WTC11 (cell line): ENCODE results near the gene GNPTG. TPM values are rescaled to one million over a fixed set of nuclear protein-coding genes. Genes with fewer than 3 reads are reported as not detected.

Source experiments
- ATAC-seq: fragments of 200-7000 bp; cut with Tn5 transposase; 2 replicates; pipeline ENCODE4 v1.10.0; 2021; ENCODE audit warnings: mild to moderate bottlenecking, moderate library complexity
- CTCF ChIA-PET: fragments of 300-600 bp; sonication (Branson Sonifier 250); formaldehyde crosslinking; loops from one replicate; lab custom pipeline; 2021; ENCODE audit warnings: antibody characterized with exemption; lab: Charles Lee
- POLR2A ChIA-PET: fragments of 350-600 bp; sonication (Branson Sonifier 250); formaldehyde crosslinking; loops from one replicate; lab custom pipeline; 2021; ENCODE audit warnings: antibody characterized with exemption; lab: Charles Lee
- DNase-seq: peaks from one replicate; pipeline ENCODE4 v3.0.0; 2021; ENCODE audit warnings: low spot score
- H3K27ac Mint-ChIP-seq: 2 replicates; pipeline ENCODE4 v1.8.0; 2021; ENCODE audit warnings: mixed read lengths
- H3K27me3 Mint-ChIP-seq: 2 replicates; pipeline ENCODE4 v1.8.0; 2021; ENCODE audit warnings: low read depth, mild to moderate bottlenecking, moderate library complexity, mixed read lengths
- H3K36me3 Mint-ChIP-seq: 2 replicates; pipeline ENCODE4 v1.8.0; 2021; ENCODE audit warnings: mixed read lengths
- H3K4me1 Mint-ChIP-seq: 2 replicates; pipeline ENCODE4 v1.8.0; 2022; ENCODE audit warnings: mixed read lengths
- H3K4me3 Mint-ChIP-seq: 2 replicates; pipeline ENCODE4 v1.8.0; 2021; ENCODE audit warnings: mild to moderate bottlenecking, moderate library complexity, mixed read lengths
- H3K9me3 Mint-ChIP-seq: 2 replicates; pipeline ENCODE4 v1.8.0; 2021; ENCODE audit warnings: mixed read lengths
- ATF6 ChIP-seq: sonication (generic); formaldehyde crosslinking; IDR thresholded peaks from 2 replicates; pipeline ENCODE4 v1.8.1; 2023; ENCODE audit warnings: mild to moderate bottlenecking, missing genetic modification reagents
- CBFB ChIP-seq: sonication (generic); formaldehyde crosslinking; IDR thresholded peaks from 2 replicates; pipeline ENCODE4 v1.8.1; 2022; ENCODE audit warnings: mild to moderate bottlenecking, low read depth, missing genetic modification reagents
- CDX4 ChIP-seq: fragments of 250-450 bp; sonication (Bioruptor Pico); IDR thresholded peaks from 2 replicates; pipeline ENCODE4 v1.9.0; 2021; ENCODE audit warnings: moderate library complexity, mild to moderate bottlenecking, inconsistent platforms, borderline replicate concordance
- CTCF ChIP-seq: fragments of 200-600 bp; IDR thresholded peaks from 2 replicates; pipeline ENCODE4 v1.8.0; 2022; ENCODE audit warnings: antibody characterized with exemption
- E2F1 ChIP-seq: sonication (generic); formaldehyde crosslinking; IDR thresholded peaks from 2 replicates; pipeline ENCODE4 v1.8.0; 2022; ENCODE audit warnings: mild to moderate bottlenecking, missing genetic modification reagents
- ERG ChIP-seq: fragments of 250-450 bp; sonication (Bioruptor Pico); IDR thresholded peaks from 2 replicates; pipeline ENCODE4 v1.8.0; 2021; ENCODE audit warnings: mild to moderate bottlenecking
- FOXK1 ChIP-seq: sonication (generic); formaldehyde crosslinking; IDR thresholded peaks from 2 replicates; pipeline ENCODE4 v1.8.0; 2022; ENCODE audit warnings: mild to moderate bottlenecking, moderate library complexity, missing genetic modification reagents
- HMGXB4 ChIP-seq: sonication (generic); formaldehyde crosslinking; IDR thresholded peaks from 2 replicates; pipeline ENCODE4 v1.8.1; 2023; ENCODE audit warnings: mild to moderate bottlenecking, moderate library complexity, missing genetic modification reagents
- IRF2 ChIP-seq: sonication (generic); formaldehyde crosslinking; IDR thresholded peaks from 2 replicates; pipeline ENCODE4 v1.8.0; 2022; ENCODE audit warnings: low read depth, missing genetic modification reagents, borderline replicate concordance
- JAZF1 ChIP-seq: fragments of 250-450 bp; sonication (Bioruptor Pico); IDR thresholded peaks from 2 replicates; pipeline ENCODE4 v1.9.0; 2021; ENCODE audit warnings: moderate library complexity, mild to moderate bottlenecking, inconsistent platforms
- KAT7 ChIP-seq: sonication (generic); formaldehyde crosslinking; IDR thresholded peaks from 2 replicates; pipeline ENCODE4 v1.8.1; 2023; ENCODE audit warnings: missing genetic modification reagents, mild to moderate bottlenecking, borderline replicate concordance
- MAX ChIP-seq: sonication (generic); formaldehyde crosslinking; IDR thresholded peaks from 2 replicates; pipeline ENCODE4 v1.8.0; 2022; ENCODE audit warnings: mild to moderate bottlenecking, missing genetic modification reagents
- NR2C2 ChIP-seq: sonication (generic); formaldehyde crosslinking; IDR thresholded peaks from 2 replicates; pipeline ENCODE4 v1.8.0; 2022; ENCODE audit warnings: mild to moderate bottlenecking, missing genetic modification reagents
- PRRX2 ChIP-seq: fragments of 250-450 bp; sonication (Bioruptor Pico); IDR thresholded peaks from 2 replicates; pipeline ENCODE4 v1.8.0; 2021; ENCODE audit warnings: mild to moderate bottlenecking
- SP1 ChIP-seq: sonication (generic); formaldehyde crosslinking; conservative IDR thresholded peaks from 2 replicates; pipeline ENCODE4 v1.8.1; 2022; ENCODE audit warnings: missing genetic modification reagents
- TP53 ChIP-seq: sonication (generic); formaldehyde crosslinking; IDR thresholded peaks from 2 replicates; pipeline ENCODE4 v1.8.1; 2023; ENCODE audit warnings: mild to moderate bottlenecking, missing genetic modification reagents
- USF2 ChIP-seq: sonication (generic); formaldehyde crosslinking; IDR thresholded peaks from 2 replicates; pipeline ENCODE4 v1.8.1; 2023; ENCODE audit warnings: mild to moderate bottlenecking, missing genetic modification reagents, moderate library complexity
- ZNF219 ChIP-seq: sonication (generic); formaldehyde crosslinking; IDR thresholded peaks from 2 replicates; pipeline ENCODE4 v1.8.0; 2023; ENCODE audit warnings: missing genetic modification reagents, mild to moderate bottlenecking, borderline replicate concordance
- ZNF317 ChIP-seq: sonication (generic); formaldehyde crosslinking; IDR thresholded peaks from 2 replicates; pipeline ENCODE4 v1.8.1; 2023; ENCODE audit warnings: low read depth, mild to moderate bottlenecking, moderate library complexity, missing genetic modification reagents, borderline replicate concordance
- ZNF671 ChIP-seq: fragments of 250-450 bp; sonication (Bioruptor Pico); IDR thresholded peaks from 2 replicates; pipeline ENCODE4 v1.8.0; 2021; ENCODE audit warnings: mild to moderate bottlenecking
- total RNA-seq: library from RNA; stranded (reverse); gene quantifications from 3 replicates; pipeline ENCODE4 v1.2.3, GENCODE V29; 2021

GNPTG gene
- total RNA-seq, 1 experiment from 2014 or later = 35.9 TPM

GRCh38 chr16:1309888-1310831, 41.6 kb upstream of the GNPTG start:
- CTCF ChIA-PET = interaction anchor here (0.6 to 1.6 kb wide), 3 partner anchors 9 to 739 kb away, joined by 3 to 7 read pairs (median 3); no protein-coding TSS in a partner anchor
- DNase-seq = no peak
- peaks cover 8% of the 10 kb centered on the region for H3K4me1 Mint-ChIP-seq
- no peaks in the 10 kb centered on the region for H3K27me3 Mint-ChIP-seq
- H3K27ac Mint-ChIP-seq = peak overlapping the region; percentile 89
- H3K36me3 Mint-ChIP-seq = peaks cover 12% of the 10 kb centered on the region; the same call in 1 of the 2 replicates
- ATAC-seq = no peak
- H3K9me3 Mint-ChIP-seq = no peaks in the 10 kb centered on the region
- TF ChIP-seq JAZF1 (CRISPR knock-in tag) (no peak), ATF6 (CRISPR knock-in tag) (no peak), CDX4 (CRISPR knock-in tag) (no peak), CBFB (CRISPR knock-in tag) (no peak), IRF2 (no peak)
- POLR2A ChIA-PET = interaction anchor here (1.4 to 1.6 kb wide), 2 partner anchors 17 to 22 kb away, joined by 5 to 6 read pairs; no protein-coding TSS in a partner anchor
- peak overlapping the region; percentile 90 for H3K4me3 Mint-ChIP-seq

- Mint-ChIP-seq H3K36me3 (peaks cover 16% of the 10 kb centered on the region), H3K9me3 (no peaks in the 10 kb centered on the region), H3K27ac (peak overlapping the region; percentile 89), H3K4me1 (peaks cover 8% of the 10 kb centered on the region), H3K27me3 (no peaks in the 10 kb centered on the region), H3K4me3 (peak overlapping the region; percentile 90)
- no peak for ATAC-seq
- no peak for DNase-seq
- POLR2A ChIA-PET = no interaction called here
- CTCF ChIA-PET = interaction anchor here (0.5 kb wide), 1 partner anchor 102 kb away, joined by 4 read pairs; no protein-coding TSS in a partner anchor
- no peak for TF ChIP-seq CTCF
- TF ChIP-seq ERG = no peak
- no peak for TF ChIP-seq ZNF317 (CRISPR knock-in tag)
- TF ChIP-seq HMGXB4 (CRISPR knock-in tag) = no peak
- no peak for TF ChIP-seq MAX (CRISPR knock-in tag)
- no peak for TF ChIP-seq KAT7 (CRISPR knock-in tag)
- no peak for TF ChIP-seq PRRX2
- no peak for TF ChIP-seq USF2 (CRISPR knock-in tag)
- TF ChIP-seq ZNF219 (CRISPR knock-in tag) = no peak
- TF ChIP-seq SP1 (CRISPR knock-in tag) = no peak
- TF ChIP-seq ZNF671 (CRISPR knock-in tag) = no peak
- no peak for TF ChIP-seq FOXK1 (CRISPR knock-in tag)
- no peak for TF ChIP-seq TP53
- TF ChIP-seq NR2C2 (CRISPR knock-in tag) = no peak
- TF ChIP-seq E2F1 (CRISPR knock-in tag) = no peak
Measured at GRCh38 chr16:1310832-1311200, 40.9 kb upstream of the GNPTG start.
